ENCODE results near the gene AGO1. TPM values are rescaled to one million over a fixed set of nuclear protein-coding genes. Genes with fewer than 3 reads are reported as not detected.

The AGO1 gene
- total RNA-seq, 1 experiment from 2014 or later, result 5.0 TPM

DNA sequence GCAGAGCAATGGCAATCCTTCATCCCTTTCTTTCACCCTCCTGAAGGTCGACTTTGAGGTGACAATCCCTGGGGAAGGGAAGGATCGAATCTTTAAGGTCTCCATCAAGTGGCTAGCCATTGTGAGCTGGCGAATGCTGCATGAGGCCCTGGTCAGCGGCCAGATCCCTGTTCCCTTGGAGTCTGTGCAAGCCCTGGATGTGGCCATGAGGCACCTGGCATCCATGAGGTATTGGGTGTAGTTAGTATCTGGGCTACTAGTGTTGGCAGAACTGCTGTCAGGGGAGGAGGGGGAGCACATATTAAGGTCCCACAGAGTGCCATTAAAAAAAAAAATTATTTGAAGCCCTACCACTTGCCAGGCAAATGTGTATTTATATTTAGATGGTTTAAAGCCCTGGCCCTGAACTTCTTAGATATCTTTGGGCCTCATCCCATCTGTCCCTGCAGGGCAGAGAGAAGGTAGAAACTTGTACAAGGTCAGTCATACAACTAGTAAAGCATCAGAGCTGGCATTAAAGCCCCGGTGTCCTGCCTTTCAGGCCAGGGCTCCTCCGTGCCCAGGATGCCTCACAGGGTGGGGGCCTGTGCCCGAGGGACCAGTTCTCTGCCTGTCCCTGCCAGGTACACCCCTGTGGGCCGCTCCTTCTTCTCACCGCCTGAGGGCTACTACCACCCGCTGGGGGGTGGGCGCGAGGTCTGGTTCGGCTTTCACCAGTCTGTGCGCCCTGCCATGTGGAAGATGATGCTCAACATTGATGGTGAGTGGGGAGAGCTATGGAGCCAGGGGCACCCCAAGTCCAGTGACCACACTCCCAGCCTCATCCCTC lies 10.3 kb downstream of the AGO1 start:
- no peak for DNase-seq (ENCODE audit: low read depth)
- in situ Hi-C loops (cut with HindIII; ENCODE audit: low pct_unique_long_range_greater_than_20kb, low sequenced_read_pairs), result no loop called here

- no peak for DNase-seq (ENCODE audit: low read depth)
- in situ Hi-C loops (cut with HindIII; ENCODE audit: low pct_unique_long_range_greater_than_20kb, low sequenced_read_pairs), result no loop called here
Observed at GRCh38 chr1:35894183-35894582, 11.2 kb downstream of the AGO1 start.

DNA sequence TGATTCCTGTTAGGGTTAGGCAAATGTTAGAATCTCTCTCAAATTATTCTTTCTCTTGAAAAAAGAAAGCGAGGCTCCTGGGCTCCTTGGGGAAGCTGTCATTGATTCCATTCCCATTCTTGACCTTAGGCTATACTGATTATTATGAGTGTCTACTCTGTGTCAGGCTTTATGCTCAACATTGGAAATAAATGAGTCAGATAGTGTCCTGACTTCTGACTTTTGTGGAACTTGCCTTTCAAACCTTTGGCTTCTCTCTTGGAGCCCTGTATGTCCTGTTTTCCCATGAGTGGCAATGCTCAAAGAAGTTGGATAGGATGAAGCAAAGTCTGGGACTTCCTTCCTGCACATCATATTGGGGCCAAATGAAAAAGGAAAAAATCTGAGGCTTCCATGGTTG lies 11.6 kb downstream of the AGO1 start:
- in situ Hi-C loops (cut with HindIII; ENCODE audit: low pct_unique_long_range_greater_than_20kb, low sequenced_read_pairs), result no loop called here
- DNase-seq (ENCODE audit: low read depth), result no peak

DNA sequence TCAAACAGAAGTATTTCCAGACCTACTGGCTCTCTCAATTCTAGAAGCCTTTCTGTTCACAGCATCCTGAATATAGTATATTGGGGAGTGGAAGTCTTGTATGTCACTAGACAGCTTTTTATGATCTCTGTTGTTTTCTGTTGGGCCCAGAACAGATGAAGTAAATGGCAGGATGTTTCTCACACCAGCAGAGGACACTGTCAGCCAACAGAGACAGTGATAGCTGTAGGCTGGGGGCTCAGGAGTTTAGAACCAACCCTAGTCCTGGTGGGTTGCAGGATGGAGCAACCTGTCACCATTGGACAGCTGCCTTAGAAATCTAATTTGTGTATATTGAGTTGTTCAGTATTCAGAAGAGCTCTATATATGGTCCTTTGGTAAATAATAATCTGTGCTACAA lies 16.9 kb downstream of the AGO1 start:
- in situ Hi-C loops (cut with HindIII; ENCODE audit: low pct_unique_long_range_greater_than_20kb, low sequenced_read_pairs), result no loop called here
- DNase-seq (ENCODE audit: low read depth), result no peak

- in situ Hi-C loops (cut with HindIII; ENCODE audit: low pct_unique_long_range_greater_than_20kb, low sequenced_read_pairs), result no loop called here
- no peak for DNase-seq (ENCODE audit: low read depth)
Observed at GRCh38 chr1:35901235-35901634, 18.2 kb downstream of the AGO1 start.

- in situ Hi-C loops (cut with HindIII; ENCODE audit: low pct_unique_long_range_greater_than_20kb, low sequenced_read_pairs), result no loop called here
- DNase-seq (ENCODE audit: low read depth), result no peak
Observed at GRCh38 chr1:35902671-35903070, 19.7 kb downstream of the AGO1 start.

DNA sequence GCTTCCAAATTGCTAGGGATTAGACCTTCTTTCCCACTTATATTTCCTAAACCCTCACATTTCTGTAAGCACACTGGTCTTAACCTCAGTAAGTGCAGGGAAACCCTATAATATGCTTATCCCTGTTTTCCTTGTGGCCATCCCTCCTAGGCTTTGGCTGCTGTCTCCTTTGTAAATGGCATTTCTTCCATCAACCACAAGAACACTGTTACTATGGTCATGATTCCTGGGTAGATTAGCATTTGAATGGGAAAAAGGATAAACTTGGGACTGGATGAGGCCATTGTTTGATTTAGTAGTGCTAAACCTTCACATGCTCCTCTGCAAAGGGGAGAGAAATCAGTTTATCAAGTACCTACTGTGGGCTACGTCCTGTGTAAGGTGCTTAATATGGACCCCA lies 31.7 kb downstream of the AGO1 start:
- no peak for DNase-seq (ENCODE audit: low read depth)
- in situ Hi-C loops (cut with HindIII; ENCODE audit: low pct_unique_long_range_greater_than_20kb, low sequenced_read_pairs), result no loop called here

GRCh38 chr1:35915693-35916092 lies 32.7 kb downstream of the AGO1 start:
- in situ Hi-C loops (cut with HindIII; ENCODE audit: low pct_unique_long_range_greater_than_20kb, low sequenced_read_pairs), result no loop called here
- no peak for DNase-seq (ENCODE audit: low read depth)

DNA sequence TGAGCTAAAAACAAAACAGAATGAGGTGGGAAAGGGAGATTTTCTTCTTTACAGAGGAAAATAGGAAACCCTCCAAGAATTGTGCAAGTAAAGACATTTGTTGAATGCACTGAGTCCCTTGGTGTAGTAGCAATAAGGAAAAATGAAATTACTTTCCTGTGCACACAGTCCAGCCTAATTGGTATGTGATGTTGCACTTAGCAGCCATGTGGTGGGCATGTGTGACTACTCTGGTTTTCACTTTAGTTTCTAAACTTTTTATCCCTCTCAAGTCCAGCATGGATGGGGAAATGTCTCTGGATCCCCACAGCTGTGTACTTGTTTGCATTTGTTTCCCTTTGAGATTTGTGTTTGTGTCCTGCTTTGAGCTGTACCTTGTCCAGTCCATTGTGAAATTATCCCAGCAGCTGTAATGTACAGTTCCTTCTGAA lies 40.8 kb downstream of the AGO1 start:
- in situ Hi-C loops (cut with HindIII; ENCODE audit: low pct_unique_long_range_greater_than_20kb, low sequenced_read_pairs), result no loop called here
- no peak for DNase-seq (ENCODE audit: low read depth)

DNA sequence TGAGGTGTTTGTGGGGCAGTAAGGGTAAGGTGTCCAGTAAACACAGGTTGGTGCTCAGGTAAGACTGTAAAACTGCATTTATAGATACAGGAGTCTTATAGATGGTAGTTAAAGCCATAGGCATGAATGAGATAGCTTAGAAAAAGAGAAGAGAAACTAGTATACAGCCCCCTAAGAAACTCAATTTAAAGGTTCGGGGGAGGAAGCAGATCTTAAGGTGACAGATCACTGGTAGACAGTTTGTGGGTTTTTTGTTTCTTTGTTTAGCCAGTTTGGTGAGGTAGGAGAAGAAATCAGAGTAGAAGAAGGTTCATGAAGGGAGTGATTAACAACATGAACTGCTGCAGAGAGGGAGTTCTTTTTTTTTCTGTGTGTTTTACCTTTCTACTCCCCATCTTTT lies 41.8 kb downstream of the AGO1 start:
- DNase-seq (ENCODE audit: low read depth), result no peak
- in situ Hi-C loops (cut with HindIII; ENCODE audit: low pct_unique_long_range_greater_than_20kb, low sequenced_read_pairs), result no loop called here

- in situ Hi-C loops (cut with HindIII; ENCODE audit: low pct_unique_long_range_greater_than_20kb, low sequenced_read_pairs), result no loop called here
Observed at GRCh38 chr1:35925741-35926140, 42.7 kb downstream of the AGO1 start.

DNA sequence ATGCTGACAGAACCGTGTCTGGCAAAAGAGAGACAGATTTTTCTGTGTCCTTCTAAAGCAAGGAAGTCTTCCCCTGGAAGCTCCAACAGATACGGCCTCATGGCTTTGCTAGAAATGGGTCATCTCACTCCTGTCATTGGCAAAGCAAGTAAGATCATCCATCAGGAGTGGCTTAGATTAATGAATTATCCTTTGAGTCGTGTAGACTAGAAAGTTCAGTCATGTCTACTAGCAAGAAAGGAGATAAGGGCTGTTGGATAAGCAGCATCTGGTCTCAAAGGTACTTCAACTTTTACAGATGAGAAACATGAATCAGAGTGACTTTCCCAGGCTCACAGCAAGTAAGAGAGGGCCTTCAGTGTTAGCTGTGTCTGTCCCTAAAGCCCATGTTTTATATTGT lies 44.5 kb downstream of the AGO1 start:
- no peak for DNase-seq (ENCODE audit: low read depth)

More at GRCh38 chr1:35925741-35926140, 42.7 kb downstream of the AGO1 start:
- no peak for DNase-seq (ENCODE audit: low read depth)

DNA sequence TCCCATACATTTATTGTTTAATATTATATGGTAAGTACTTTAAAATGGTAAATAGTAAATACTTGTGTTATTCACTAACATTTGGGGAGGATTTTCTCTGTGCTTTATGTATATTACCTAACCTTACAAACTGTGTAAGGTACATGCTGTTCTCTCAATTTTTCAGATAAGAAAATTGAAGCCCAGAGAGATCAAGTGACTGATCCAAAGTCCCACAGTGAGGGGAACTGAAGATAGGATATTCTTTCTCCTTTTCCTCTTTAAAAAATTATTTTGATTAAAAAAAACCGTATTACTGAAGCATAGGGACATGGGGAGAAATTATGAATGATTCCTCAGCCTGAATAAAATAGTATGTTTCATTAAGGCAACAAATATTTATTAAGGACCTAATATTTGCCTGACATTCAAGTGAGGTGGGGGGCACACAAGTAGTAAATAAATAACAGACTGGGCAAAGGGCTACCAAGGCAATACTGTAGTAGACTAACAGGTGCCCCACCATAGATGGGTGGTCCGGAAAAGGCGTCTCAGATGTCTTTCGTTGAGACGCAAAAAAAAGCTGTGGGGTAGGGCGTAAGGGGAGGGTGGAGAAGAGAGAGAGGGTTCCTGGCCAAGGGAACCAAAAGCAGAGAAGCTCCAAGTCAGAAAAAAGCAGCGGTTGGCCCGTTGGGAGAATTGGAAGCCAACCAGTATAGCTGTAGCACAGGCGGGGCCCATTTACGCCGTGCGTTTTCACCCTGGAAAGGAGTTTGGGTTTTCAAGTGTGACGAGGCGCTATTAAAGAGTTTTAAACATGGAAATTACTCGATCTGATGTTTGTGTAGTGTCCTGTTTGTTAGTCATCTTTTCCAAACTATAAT lies 47.0 kb downstream of the AGO1 start:
- no peak for DNase-seq (ENCODE audit: low read depth)

More for the DNA sequence above, 44.5 kb downstream of the AGO1 start:
- in situ Hi-C loops (cut with HindIII; ENCODE audit: low pct_unique_long_range_greater_than_20kb, low sequenced_read_pairs), result no loop called here

GRCh38 chr1:35930593-35931445 lies 47.8 kb downstream of the AGO1 start, which contains the start of gene AGO3:
TSS of gene AGO3 (plus strand) at chr1:35931105. CDS start at chr1:35931427, 322 bp downstream.
- DNase-seq (ENCODE audit: low read depth), result peak; percentile 79
- in situ Hi-C loops (cut with HindIII; ENCODE audit: low pct_unique_long_range_greater_than_20kb, low sequenced_read_pairs), result no loop called here

More for the DNA sequence above, 47.0 kb downstream of the AGO1 start:
- in situ Hi-C loops (cut with HindIII; ENCODE audit: low pct_unique_long_range_greater_than_20kb, low sequenced_read_pairs), result no loop called here

- DNase-seq (ENCODE audit: low read depth), result peak; percentile 30
- in situ Hi-C loops (cut with HindIII; ENCODE audit: low pct_unique_long_range_greater_than_20kb, low sequenced_read_pairs), result no loop called here
Observed at GRCh38 chr1:35931446-35932157, 48.6 kb downstream of the AGO1 start.

DNA sequence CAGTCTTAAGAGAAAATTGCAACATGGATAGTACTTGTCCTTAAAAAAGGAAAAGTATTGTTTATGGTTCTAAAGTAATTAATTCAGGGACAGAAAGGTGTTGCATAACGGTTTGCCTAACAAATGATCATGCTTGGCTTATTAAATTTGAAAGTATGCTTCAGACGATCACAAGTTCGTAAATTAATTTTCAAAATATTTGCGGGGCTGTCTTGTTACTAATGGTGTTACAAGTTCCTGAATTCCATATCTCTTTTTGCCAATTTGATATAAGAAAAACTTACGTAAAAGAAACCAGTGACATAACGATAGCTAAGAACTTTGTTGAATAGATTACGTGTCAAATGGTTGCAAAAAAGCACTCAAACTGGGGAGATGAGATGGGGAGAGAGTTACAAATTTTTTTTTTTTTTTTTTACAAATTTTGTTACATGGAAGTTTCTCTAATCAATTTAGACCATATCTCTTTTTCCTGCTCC lies 49.2 kb downstream of the AGO1 start:
- no peak for DNase-seq (ENCODE audit: low read depth)
- in situ Hi-C loops (cut with HindIII; ENCODE audit: low pct_unique_long_range_greater_than_20kb, low sequenced_read_pairs), result no loop called here

- DNase-seq (ENCODE audit: low read depth), result no peak
- in situ Hi-C loops (cut with HindIII; ENCODE audit: low pct_unique_long_range_greater_than_20kb, low sequenced_read_pairs), result no loop called here
Observed at GRCh38 chr1:35932941-35933340, 49.9 kb downstream of the AGO1 start.
